Endometrial microvascular endothelial cells (primary cell): ENCODE data around the gene UCN2. TPM values are rescaled to one million over a fixed set of nuclear protein-coding genes. Genes with fewer than 3 reads are reported as not detected.
"Not testable (repeated sequence)": the region's sequence is repeated elsewhere in the genome, so short reads cannot be mapped to it uniquely, and the experiment has no call there.

Experiments
- in situ Hi-C: cut with HindIII; loops from 2 replicates; pipeline ENCODE4 v1.10.0; 2017; ENCODE audit warnings: low sequenced_read_pairs, low pct_unique_long_range_greater_than_20kb; ENCODE audit errors: inconsistent ontology term
- total RNA-seq: library from RNA; depleted of rRNA; stranded (reverse); fragments of >200 nt; gene quantifications from one replicate; pipeline ENCODE4 v1.2.3, GENCODE V29; 2015; ENCODE audit errors: inconsistent ontology term

The UCN2 gene
- total RNA-seq, 1 donor from 2014 or later: not detected

GRCh38 chr3:48548729-48549705 lies 14.6 kb downstream of the UCN2 start:
- in situ Hi-C loops: no loop called here

GRCh38 chr3:48548126-48548525 lies 15.5 kb downstream of the UCN2 start:
- in situ Hi-C loops: no loop called here

- in situ Hi-C loops: no loop called here
Measured at GRCh38 chr3:48546203-48546829, 17.3 kb downstream of the UCN2 start.

GRCh38 chr3:48544141-48544540 lies 19.4 kb downstream of the UCN2 start:
- in situ Hi-C loops: no loop called here

- in situ Hi-C loops: no loop called here
Measured at GRCh38 chr3:48543271-48543866, 20.2 kb downstream of the UCN2 start.

GRCh38 chr3:48538451-48538850 lies 25.1 kb downstream of the UCN2 start:
- in situ Hi-C loops: no loop called here

- in situ Hi-C loops: no loop called here
Measured at GRCh38 chr3:48536785-48537184, 26.8 kb downstream of the UCN2 start.

- in situ Hi-C loops: no loop called here
Measured at GRCh38 chr3:48536116-48536515, 27.5 kb downstream of the UCN2 start.

- in situ Hi-C loops: no loop called here
Measured at GRCh38 chr3:48535578-48535977, 28.0 kb downstream of the UCN2 start.

GRCh38 chr3:48532977-48533337 lies 30.6 kb downstream of the UCN2 start:
- in situ Hi-C loops: no loop called here

GRCh38 chr3:48532271-48532976 lies 31.2 kb downstream of the UCN2 start:
- in situ Hi-C loops: no loop called here

GRCh38 chr3:48530701-48531100 lies 32.9 kb downstream of the UCN2 start:
- in situ Hi-C loops: not testable (repeated sequence)

GRCh38 chr3:48528754-48529153 lies 34.8 kb downstream of the UCN2 start:
- in situ Hi-C loops: no loop called here

GRCh38 chr3:48528048-48528447 lies 35.5 kb downstream of the UCN2 start:
- in situ Hi-C loops: no loop called here

GRCh38 chr3:48524970-48525369 lies 38.6 kb downstream of the UCN2 start:
- in situ Hi-C loops: no loop called here

GRCh38 chr3:48521635-48522034 lies 41.9 kb downstream of the UCN2 start:
- in situ Hi-C loops: no loop called here

- in situ Hi-C loops: no loop called here
Measured at GRCh38 chr3:48519277-48519643, 44.3 kb downstream of the UCN2 start.

- in situ Hi-C loops: no loop called here
Measured at GRCh38 chr3:48518638-48519276, 44.8 kb downstream of the UCN2 start.

- in situ Hi-C loops: no loop called here
Measured at GRCh38 chr3:48518069-48518468, 45.5 kb downstream of the UCN2 start.
